Fibroblast of mammary gland (primary cell): ENCODE measurements around the gene SCPEP1.

Experiments
- DNase-seq: peaks from one replicate; pipeline ENCODE4 v3.0.0-alpha.2; 2010; ENCODE audit warnings: low read depth
- H3K4me3 ChIP-seq: 2 replicates; pipeline ENCODE4 v1.5.1; 2011; ENCODE audit warnings: low read depth, mild to moderate bottlenecking, low read length, moderate library complexity; ENCODE audit not compliant: control insufficient read depth
- TF ChIP-seq, protein P1 (sequence below): conservative IDR thresholded peaks from 2 replicates; pipeline ENCODE4 v1.5.1; 2011; ENCODE audit warnings: low read depth, low read length, inconsistent platforms; ENCODE audit not compliant: control insufficient read depth, insufficient read depth

The SCPEP1 gene

DNA sequence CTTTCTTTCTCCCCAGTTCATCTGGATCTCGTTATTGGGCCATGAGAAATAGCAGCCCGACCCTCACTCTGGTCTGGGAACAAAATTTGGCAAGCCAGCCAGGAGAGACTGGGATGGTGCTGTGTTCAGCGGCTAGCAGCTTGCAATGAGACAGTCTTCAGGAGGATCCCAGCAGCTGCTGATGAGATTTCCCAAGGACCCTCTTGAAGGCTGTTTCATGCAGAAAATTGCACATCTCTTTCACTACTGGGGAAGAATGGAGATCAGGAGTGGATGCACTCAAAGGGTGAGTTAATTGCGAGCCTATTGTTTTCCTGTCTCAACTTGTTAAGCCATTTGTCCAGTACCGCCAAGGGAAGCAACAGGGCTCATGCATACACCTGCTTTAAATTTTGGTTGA, 11.6 kb upstream of the SCPEP1 start:
- no peak for DNase-seq
- TF ChIP-seq, protein P1, sequence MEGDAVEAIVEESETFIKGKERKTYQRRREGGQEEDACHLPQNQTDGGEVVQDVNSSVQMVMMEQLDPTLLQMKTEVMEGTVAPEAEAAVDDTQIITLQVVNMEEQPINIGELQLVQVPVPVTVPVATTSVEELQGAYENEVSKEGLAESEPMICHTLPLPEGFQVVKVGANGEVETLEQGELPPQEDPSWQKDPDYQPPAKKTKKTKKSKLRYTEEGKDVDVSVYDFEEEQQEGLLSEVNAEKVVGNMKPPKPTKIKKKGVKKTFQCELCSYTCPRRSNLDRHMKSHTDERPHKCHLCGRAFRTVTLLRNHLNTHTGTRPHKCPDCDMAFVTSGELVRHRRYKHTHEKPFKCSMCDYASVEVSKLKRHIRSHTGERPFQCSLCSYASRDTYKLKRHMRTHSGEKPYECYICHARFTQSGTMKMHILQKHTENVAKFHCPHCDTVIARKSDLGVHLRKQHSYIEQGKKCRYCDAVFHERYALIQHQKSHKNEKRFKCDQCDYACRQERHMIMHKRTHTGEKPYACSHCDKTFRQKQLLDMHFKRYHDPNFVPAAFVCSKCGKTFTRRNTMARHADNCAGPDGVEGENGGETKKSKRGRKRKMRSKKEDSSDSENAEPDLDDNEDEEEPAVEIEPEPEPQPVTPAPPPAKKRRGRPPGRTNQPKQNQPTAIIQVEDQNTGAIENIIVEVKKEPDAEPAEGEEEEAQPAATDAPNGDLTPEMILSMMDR = no peak
- H3K4me3 ChIP-seq = no peak overlapping the region

DNA sequence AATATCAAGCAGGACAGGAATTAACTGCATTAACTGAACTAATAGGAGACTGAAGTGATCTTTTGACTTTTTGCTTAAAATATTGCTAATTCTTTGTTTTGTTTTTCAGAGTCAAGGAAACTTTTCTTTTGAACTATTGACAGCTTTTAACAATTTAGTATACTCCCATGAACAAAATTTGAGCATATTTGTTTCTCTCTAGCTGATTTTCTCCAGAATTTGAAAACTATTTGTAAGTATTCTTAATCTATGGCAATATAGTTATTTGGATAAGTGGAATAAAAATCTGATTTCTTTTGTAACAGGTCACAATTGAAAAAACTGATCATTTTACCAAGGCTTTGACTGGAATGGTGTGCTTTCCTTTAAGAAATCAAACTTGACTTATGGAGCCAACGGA, 7.0 kb upstream of the SCPEP1 start:
- TF ChIP-seq, protein P1 = no peak
- H3K4me3 ChIP-seq = no peak overlapping the region
- DNase-seq = no peak

DNA sequence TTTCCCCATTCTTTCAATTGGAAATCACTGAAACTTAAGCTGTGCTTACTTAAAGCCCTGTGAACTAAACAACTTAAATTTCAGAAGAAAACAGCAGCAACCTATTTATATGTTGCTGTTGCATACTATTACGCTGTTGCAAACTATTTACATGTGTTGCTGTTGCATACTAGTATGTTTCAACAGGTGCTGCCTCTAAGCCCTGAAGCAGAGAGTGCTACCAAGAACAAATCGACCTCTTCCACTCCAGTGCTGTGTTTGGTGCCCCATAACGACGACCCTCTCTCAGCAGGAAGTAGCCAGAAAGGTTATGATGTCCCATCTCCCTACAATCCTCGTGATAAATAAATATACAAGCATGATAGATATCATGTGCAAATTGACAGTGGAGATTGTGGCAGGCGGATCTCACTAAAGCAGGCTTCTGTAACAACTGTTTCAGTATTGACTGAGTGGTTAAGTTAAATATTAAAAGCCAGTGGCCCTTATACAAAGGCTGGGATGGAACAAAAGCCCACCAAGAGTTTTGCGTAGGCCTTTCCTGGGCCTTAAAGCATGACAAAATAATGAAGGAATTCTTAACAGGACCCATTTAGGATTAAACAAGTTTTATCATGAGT, 5.7 kb upstream of the SCPEP1 start:
- DNase-seq = no peak
- TF ChIP-seq, protein P1 = no peak
- H3K4me3 ChIP-seq = no peak overlapping the region

DNA sequence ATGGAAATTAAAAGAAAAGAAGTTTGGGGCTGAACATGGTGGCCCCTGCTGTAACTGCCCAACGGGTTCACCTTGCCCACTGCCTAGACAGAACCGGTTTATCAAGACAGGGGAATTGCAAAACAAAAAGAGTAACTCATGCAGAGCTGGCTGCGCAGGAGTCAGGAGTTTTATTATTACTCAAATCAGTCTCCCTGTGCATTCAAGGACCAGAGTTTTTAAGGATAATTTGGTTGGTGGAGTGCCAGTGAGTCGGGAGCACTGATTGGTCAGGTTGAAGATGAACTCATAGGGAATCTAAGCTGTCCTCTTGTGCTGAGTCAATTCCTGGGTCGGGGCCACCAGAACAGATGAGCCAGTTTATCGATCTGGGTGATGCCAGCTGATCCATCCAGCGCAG, 4.4 kb upstream of the SCPEP1 start:
- DNase-seq = peak; percentile 90
- TF ChIP-seq, protein P1 = no peak
- H3K4me3 ChIP-seq = no peak overlapping the region

DNA sequence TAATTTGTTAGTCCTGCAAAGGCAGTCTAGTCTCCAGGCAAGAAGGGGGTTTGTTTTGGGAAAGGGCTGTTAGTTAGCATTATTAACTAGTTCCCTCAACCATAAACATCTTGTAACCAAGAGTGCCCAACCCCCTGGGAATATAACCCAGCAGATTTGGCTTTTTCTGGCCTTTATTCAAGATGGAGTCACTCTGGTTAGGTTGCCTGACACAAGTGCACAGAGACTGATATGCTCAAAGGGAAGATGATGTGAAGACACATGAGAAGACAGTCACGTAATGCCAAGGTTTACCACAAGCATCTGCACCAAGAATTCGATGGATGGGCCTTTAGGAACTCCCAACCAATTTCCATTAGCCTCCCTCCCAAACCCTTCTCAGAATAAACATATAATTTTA, 3.9 kb upstream of the SCPEP1 start:
- no peak for DNase-seq
- no peak overlapping the region for H3K4me3 ChIP-seq
- TF ChIP-seq, protein P1 = no peak

DNA sequence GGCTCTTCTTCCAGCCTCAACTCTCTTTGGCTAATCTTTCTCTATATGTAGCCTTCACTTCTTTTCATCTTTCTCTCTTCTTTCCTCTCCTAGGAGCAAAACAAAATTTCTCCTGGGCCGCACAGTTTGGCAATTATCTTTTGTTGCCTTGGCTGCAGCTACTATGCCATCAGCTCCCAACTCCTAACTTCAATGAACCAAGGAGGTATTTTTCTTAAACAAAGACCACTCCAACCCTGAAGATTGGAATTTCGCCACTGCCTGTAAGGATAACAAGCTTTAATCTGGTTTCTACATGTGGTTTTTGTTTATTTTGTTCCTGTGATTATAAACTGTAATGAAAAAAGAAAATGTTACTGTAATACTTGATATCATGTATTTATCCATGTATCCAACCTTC, 2.3 kb upstream of the SCPEP1 start:
- TF ChIP-seq, protein P1 = no peak
- no peak for DNase-seq
- H3K4me3 ChIP-seq = no peak overlapping the region
